ENCODE results near the gene SLC26A8.
"Not testable (repeated sequence)": the region's sequence is repeated elsewhere in the genome, so short reads cannot be mapped to it uniquely, and the experiment has no call there.

The SLC26A8 gene

GRCh38 chr6:35914536-35914935, 109.9 kb downstream of the SLC26A8 start:
- DNase-seq (ENCODE audit: low read depth) = no peak

GRCh38 chr6:35911871-35912653, 112.4 kb downstream of the SLC26A8 start:
- DNase-seq (ENCODE audit: low read depth) = no peak

- not testable (repeated sequence) for DNase-seq (ENCODE audit: low read depth)
Measured at GRCh38 chr6:35909571-35909970, 114.9 kb downstream of the SLC26A8 start.

- not testable (repeated sequence) for DNase-seq (ENCODE audit: low read depth)
Measured at GRCh38 chr6:35908753-35909401, 115.6 kb downstream of the SLC26A8 start.

- no peak for DNase-seq (ENCODE audit: low read depth)
Measured at GRCh38 chr6:35907750-35908149, 116.7 kb downstream of the SLC26A8 start.

GRCh38 chr6:35906499-35906846, 118.0 kb downstream of the SLC26A8 start:
- DNase-seq (ENCODE audit: low read depth) = no peak

- DNase-seq (ENCODE audit: low read depth) = no peak
Measured at GRCh38 chr6:35905841-35906498, 118.5 kb downstream of the SLC26A8 start.

GRCh38 chr6:35905141-35905785, 119.2 kb downstream of the SLC26A8 start:
- no peak for DNase-seq (ENCODE audit: low read depth)

- DNase-seq (ENCODE audit: low read depth) = no peak
Measured at GRCh38 chr6:35903679-35904078, 120.8 kb downstream of the SLC26A8 start.

- DNase-seq (ENCODE audit: low read depth) = no peak
Measured at GRCh38 chr6:35900448-35900847, 124.0 kb downstream of the SLC26A8 start.

GRCh38 chr6:35898003-35898402, 126.4 kb downstream of the SLC26A8 start:
- no peak for DNase-seq (ENCODE audit: low read depth)

GRCh38 chr6:35897486-35897885, 127.0 kb downstream of the SLC26A8 start:
- DNase-seq (ENCODE audit: low read depth) = no peak

GRCh38 chr6:35897036-35897435, 127.4 kb downstream of the SLC26A8 start:
- no peak for DNase-seq (ENCODE audit: low read depth)

- no peak for DNase-seq (ENCODE audit: low read depth)
Measured at GRCh38 chr6:35896228-35896627, 128.2 kb downstream of the SLC26A8 start.

GRCh38 chr6:35895560-35895959, 128.9 kb downstream of the SLC26A8 start:
- DNase-seq (ENCODE audit: low read depth) = no peak

- no peak for DNase-seq (ENCODE audit: low read depth)
Measured at GRCh38 chr6:35894776-35895175, 129.7 kb downstream of the SLC26A8 start.
